ENCODE measurements around the gene CITED2. TPM values are rescaled to one million over a fixed set of nuclear protein-coding genes. Genes with fewer than 3 reads are reported as not detected.

The CITED2 gene
- total RNA-seq, 1 donor from 2014 or later: 22.5 TPM

GRCh38 chr6:139334806-139335446 lies 39.5 kb downstream of the CITED2 start:
- no peak overlapping the region for H3K27ac Mint-ChIP-seq
- ChIA-PET CTCF (interaction anchor here (1.0 to 1.3 kb wide), 3 partner anchors 30 to 116 kb away, joined by 3 to 4 read pairs (median 4); no protein-coding TSS in a partner anchor), POLR2A (no interaction called here)
- no peaks in the 10 kb centered on the region for H3K9me3 Mint-ChIP-seq
- H3K4me1 Mint-ChIP-seq: peaks cover 9% of the 10 kb centered on the region
- H3K4me3 Mint-ChIP-seq: no peak overlapping the region
- H3K27me3 Mint-ChIP-seq: no peaks in the 10 kb centered on the region
- TF ChIP-seq, protein P1, sequence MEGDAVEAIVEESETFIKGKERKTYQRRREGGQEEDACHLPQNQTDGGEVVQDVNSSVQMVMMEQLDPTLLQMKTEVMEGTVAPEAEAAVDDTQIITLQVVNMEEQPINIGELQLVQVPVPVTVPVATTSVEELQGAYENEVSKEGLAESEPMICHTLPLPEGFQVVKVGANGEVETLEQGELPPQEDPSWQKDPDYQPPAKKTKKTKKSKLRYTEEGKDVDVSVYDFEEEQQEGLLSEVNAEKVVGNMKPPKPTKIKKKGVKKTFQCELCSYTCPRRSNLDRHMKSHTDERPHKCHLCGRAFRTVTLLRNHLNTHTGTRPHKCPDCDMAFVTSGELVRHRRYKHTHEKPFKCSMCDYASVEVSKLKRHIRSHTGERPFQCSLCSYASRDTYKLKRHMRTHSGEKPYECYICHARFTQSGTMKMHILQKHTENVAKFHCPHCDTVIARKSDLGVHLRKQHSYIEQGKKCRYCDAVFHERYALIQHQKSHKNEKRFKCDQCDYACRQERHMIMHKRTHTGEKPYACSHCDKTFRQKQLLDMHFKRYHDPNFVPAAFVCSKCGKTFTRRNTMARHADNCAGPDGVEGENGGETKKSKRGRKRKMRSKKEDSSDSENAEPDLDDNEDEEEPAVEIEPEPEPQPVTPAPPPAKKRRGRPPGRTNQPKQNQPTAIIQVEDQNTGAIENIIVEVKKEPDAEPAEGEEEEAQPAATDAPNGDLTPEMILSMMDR (IDR thresholded peaks at IDR 0.05): no peak
- no peaks in the 10 kb centered on the region for H3K36me3 Mint-ChIP-seq (ENCODE audit: low read depth)
- intact Hi-C loops (cut with micrococcal nuclease): no loop called here
- ATAC-seq (ENCODE audit: low read depth) (no peak), DNase-seq (no peak)

DNA sequence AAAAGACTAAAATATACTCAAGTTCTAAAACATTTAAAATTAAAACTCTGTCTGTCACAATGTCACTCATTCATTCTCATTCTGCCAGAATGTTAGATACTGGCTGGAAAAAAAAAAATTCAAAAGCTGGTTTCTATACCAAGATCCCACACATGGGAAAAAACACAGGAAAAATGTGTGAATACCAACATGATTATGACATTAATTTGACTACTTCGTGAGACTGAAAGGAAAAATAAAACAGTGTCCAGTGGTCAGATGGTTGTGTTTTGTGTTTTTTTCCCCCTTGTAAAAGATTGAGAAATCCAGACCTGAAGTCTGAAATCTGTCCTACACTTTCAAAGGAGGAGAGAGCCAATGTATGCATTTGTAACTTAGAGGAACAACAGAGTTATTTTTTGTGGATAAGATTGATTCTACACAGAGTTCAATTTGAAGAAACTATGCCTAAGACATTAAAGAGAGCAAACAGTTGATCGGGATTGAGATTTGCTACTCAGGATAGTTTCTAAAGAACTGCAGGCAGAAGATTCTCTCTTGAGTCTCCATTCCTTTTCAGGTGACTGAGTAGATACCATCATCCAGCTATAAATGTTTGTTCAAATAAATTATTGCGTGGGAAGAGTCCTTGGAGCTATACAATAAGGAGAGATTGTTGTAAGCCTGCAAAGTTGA lies 43.5 kb downstream of the CITED2 start:
- TF ChIP-seq, protein P1 (IDR thresholded peaks at IDR 0.05): no peak
- no peak for DNase-seq
- POLR2A ChIA-PET: interaction anchor here (1.0 kb wide), 1 partner anchor 60 kb away, joined by 9 read pairs; no protein-coding TSS in a partner anchor
- Mint-ChIP-seq H3K9me3 (no peaks in the 10 kb centered on the region), H3K27me3 (no peaks in the 10 kb centered on the region), H3K27ac (no peak overlapping the region), H3K4me1 (peaks cover 15% of the 10 kb centered on the region), H3K4me3 (no peak overlapping the region), H3K36me3 (ENCODE audit: low read depth) (peaks cover 2% of the 10 kb centered on the region)
- CTCF ChIA-PET: interaction anchor here (1.2 kb wide), 1 partner anchor 112 kb away, joined by 3 read pairs; no protein-coding TSS in a partner anchor
- intact Hi-C loops (cut with micrococcal nuclease): no loop called here
- ATAC-seq (ENCODE audit: low read depth): no peak

- intact Hi-C loops (cut with micrococcal nuclease): no loop called here
- Mint-ChIP-seq H3K36me3 (ENCODE audit: low read depth) (peaks cover 2% of the 10 kb centered on the region), H3K4me1 (peaks cover 21% of the 10 kb centered on the region), H3K27ac (no peak overlapping the region), H3K4me3 (no peak overlapping the region), H3K9me3 (no peaks in the 10 kb centered on the region), H3K27me3 (no peaks in the 10 kb centered on the region)
- no peak for DNase-seq
- ChIA-PET POLR2A (no interaction called here), CTCF (no interaction called here)
- no peak for ATAC-seq (ENCODE audit: low read depth)
- TF ChIP-seq, protein P1 (IDR thresholded peaks at IDR 0.05): no peak
Measured at GRCh38 chr6:139330306-139330705, 44.1 kb downstream of the CITED2 start.

GRCh38 chr6:139329224-139329623 lies 45.2 kb downstream of the CITED2 start:
- CTCF ChIA-PET: no interaction called here
- no peak overlapping the region for H3K4me3 Mint-ChIP-seq
- no peak overlapping the region for H3K27ac Mint-ChIP-seq
- POLR2A ChIA-PET: interaction anchor here (0.5 to 0.7 kb wide), 3 partner anchors 14 to 167 kb away, joined by 3 to 6 read pairs (median 4); no protein-coding TSS in a partner anchor
- no peaks in the 10 kb centered on the region for H3K9me3 Mint-ChIP-seq
- H3K4me1 Mint-ChIP-seq: peaks cover 31% of the 10 kb centered on the region
- peaks cover 2% of the 10 kb centered on the region for H3K36me3 Mint-ChIP-seq (ENCODE audit: low read depth)
- TF ChIP-seq, protein P1 (IDR thresholded peaks at IDR 0.05): no peak
- no peak for DNase-seq
- no peaks in the 10 kb centered on the region for H3K27me3 Mint-ChIP-seq
- intact Hi-C loops (cut with micrococcal nuclease): no loop called here
- ATAC-seq (ENCODE audit: low read depth): no peak

DNA sequence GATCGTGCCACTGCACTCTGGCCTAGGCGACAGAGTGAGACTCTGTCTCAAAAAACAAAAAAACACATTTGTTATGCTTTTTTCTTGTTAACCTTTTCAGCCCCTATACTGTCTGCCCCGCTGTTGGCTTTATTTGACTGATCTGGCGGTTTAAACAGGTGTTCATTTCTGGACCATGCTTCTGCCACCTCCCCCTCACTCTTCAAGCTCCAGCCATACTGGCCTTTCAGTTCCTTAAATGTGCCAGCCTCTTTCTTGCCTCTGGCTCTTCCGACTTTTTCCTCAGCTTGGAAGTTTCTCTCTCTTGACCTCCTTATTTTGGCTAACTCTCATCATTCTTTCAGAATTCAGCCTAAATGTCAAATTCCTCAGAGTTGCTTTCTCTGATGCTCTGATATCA lies 47.4 kb downstream of the CITED2 start:
- peak overlapping the region; percentile 68 for H3K27ac Mint-ChIP-seq

More for the DNA sequence above, 47.4 kb downstream of the CITED2 start:
- intact Hi-C loops (cut with micrococcal nuclease): no loop called here
- Mint-ChIP-seq H3K36me3 (ENCODE audit: low read depth) (peaks cover 2% of the 10 kb centered on the region), H3K9me3 (no peaks in the 10 kb centered on the region), H3K4me1 (peaks cover 45% of the 10 kb centered on the region), H3K27me3 (no peaks in the 10 kb centered on the region), H3K4me3 (peak overlapping the region; percentile 7)
- TF ChIP-seq, protein P1 (IDR thresholded peaks at IDR 0.05): no peak
- POLR2A ChIA-PET: no interaction called here
- DNase-seq: no peak
- CTCF ChIA-PET: interaction anchor here (1.3 kb wide), 1 partner anchor 108 kb away, joined by 6 read pairs; no protein-coding TSS in a partner anchor
- ATAC-seq (ENCODE audit: low read depth): no peak

Measured in activated B cell treated with CpG ODN at 0.5 μM for 24 hours (primary cell).